BJ (cell line): ENCODE data around the gene OR51B4. TPM values are rescaled to one million over a fixed set of nuclear protein-coding genes. Genes with fewer than 3 reads are reported as not detected.
"Not testable (repeated sequence)": the region's sequence is repeated elsewhere in the genome, so short reads cannot be mapped to it uniquely, and the experiment has no call there.

ENCODE experiments used
- CTCF ChIA-PET: fragments of 350-600 bp; formaldehyde crosslinking; extraction: SDS; loops from one replicate; lab custom pipeline; 2021; ENCODE audit warnings: antibody characterized with exemption, inconsistent platforms; lab: Yijun Ruan, JAX
- POLR2A ChIA-PET: fragments of 300-600 bp; sonication (Branson Sonifier 250); formaldehyde crosslinking; extraction: SDS; loops from one replicate; lab custom pipeline; 2021; ENCODE audit warnings: antibody characterized with exemption; lab: Charles Lee
- DNase-seq: peaks from one replicate; pipeline ENCODE4 v3.0.0-alpha.2; 2011; ENCODE audit warnings: low read depth
- H3K27me3 ChIP-seq: 2 replicates; pipeline ENCODE4 v1.6.0; 2011; ENCODE audit warnings: low read length; ENCODE audit not compliant: control insufficient read depth, insufficient read depth
- H3K36me3 ChIP-seq: 2 replicates; pipeline ENCODE4 v1.5.1; 2011; ENCODE audit warnings: low read length; ENCODE audit not compliant: control insufficient read depth, insufficient read depth
- H3K4me3 ChIP-seq: 2 replicates; pipeline ENCODE4 v1.5.1; 2011; ENCODE audit warnings: low read depth, mild to moderate bottlenecking, control low read depth, low read length
- CTCF ChIP-seq: IDR thresholded peaks from 2 replicates; pipeline ENCODE4 v1.5.1; 2011; ENCODE audit warnings: low read depth, mild to moderate bottlenecking, control low read depth, inconsistent platforms, low read length, moderate library complexity; ENCODE audit not compliant: insufficient read depth
- polyA plus RNA-seq: library from polyadenylated mRNA; depleted of rRNA; stranded (reverse); fragments of >200 nt; gene quantifications from 2 replicates; pipeline ENCODE4 v1.2.3, GENCODE V29; 2011

The OR51B4 gene
- polyA plus RNA-seq, 1 experiment, result not detected

- ChIA-PET CTCF (interaction anchor here (1.0 to 2.2 kb wide), 4 partner anchors 13 to 62 kb away, joined by 3 to 5 read pairs (median 3); no protein-coding TSS in a partner anchor), POLR2A (no interaction called here)
- H3K27me3 ChIP-seq, result no peaks in the 10 kb centered on the region
- no peak overlapping the region for H3K4me3 ChIP-seq
- no peaks in the 10 kb centered on the region for H3K36me3 ChIP-seq
- DNase-seq, result no peak
- TF ChIP-seq CTCF, result no peak
Observed at GRCh38 chr11:5304046-5304445, 2.3 kb upstream of the OR51B4 start.

- POLR2A ChIA-PET, result no interaction called here
- CTCF ChIA-PET, result interaction anchor here (1.0 to 2.2 kb wide), 4 partner anchors 13 to 62 kb away, joined by 3 to 5 read pairs (median 3); no protein-coding TSS in a partner anchor
- no peak for TF ChIP-seq CTCF
- DNase-seq, result no peak
- no peaks in the 10 kb centered on the region for H3K36me3 ChIP-seq
- H3K4me3 ChIP-seq, result no peak overlapping the region
- H3K27me3 ChIP-seq, result no peaks in the 10 kb centered on the region
Observed at GRCh38 chr11:5303626-5304025, 1.9 kb upstream of the OR51B4 start.

DNA sequence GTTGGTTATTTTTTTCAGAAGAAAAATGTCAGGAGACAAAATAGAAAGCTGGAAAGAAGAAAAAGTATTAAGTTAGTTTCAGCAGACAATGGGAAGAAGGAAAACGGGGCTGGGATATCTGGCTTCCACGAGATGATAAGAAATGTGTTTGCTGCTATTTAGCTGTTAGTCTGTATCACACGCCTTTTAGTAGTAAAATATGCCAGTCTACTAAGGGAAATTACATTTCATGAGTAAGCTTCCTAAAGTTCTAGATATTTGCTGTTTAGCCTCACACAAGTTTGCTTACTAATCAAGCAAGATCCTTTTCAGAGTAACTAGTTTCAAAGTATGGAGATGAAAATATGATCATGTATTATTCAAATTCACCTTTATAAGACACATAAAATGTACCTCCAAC is 1.5 kb downstream of the OR51B4 start:
- no peaks in the 10 kb centered on the region for H3K27me3 ChIP-seq
- CTCF ChIA-PET, result interaction anchor here (1.6 kb wide), 1 partner anchor 9 kb away, joined by 8 read pairs; no protein-coding TSS in a partner anchor
- DNase-seq, result no peak
- no peak for TF ChIP-seq CTCF
- H3K4me3 ChIP-seq, result no peak overlapping the region
- no peaks in the 10 kb centered on the region for H3K36me3 ChIP-seq
- POLR2A ChIA-PET, result no interaction called here

DNA sequence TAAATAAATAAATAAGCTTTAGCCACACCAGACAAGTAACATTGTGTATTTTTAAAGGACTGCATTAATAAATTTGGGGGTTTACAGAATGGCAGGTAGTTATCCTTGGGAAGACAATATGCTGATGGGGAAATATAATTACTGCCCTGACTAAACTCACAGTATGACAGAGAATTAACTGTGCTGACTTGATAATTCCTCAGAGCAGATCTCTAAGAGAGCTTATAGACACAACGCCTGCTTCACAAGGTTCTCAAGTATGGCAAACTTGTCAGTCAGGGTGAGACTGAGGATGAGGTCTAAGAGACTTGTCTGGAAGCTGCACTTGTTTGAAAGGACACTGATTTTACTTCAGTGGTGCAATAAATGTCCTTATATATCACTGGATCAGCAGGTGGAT is 3.3 kb downstream of the OR51B4 start:
- TF ChIP-seq CTCF, result no peak
- no peak overlapping the region for H3K4me3 ChIP-seq
- no peaks in the 10 kb centered on the region for H3K27me3 ChIP-seq
- no peak for DNase-seq
- POLR2A ChIA-PET, result no interaction called here
- H3K36me3 ChIP-seq, result no peaks in the 10 kb centered on the region
- CTCF ChIA-PET, result interaction anchor here (1.2 to 1.7 kb wide), 2 partner anchors 19 to 33 kb away, joined by 3 to 4 read pairs; no protein-coding TSS in a partner anchor

- CTCF ChIA-PET, result interaction anchor here (0.8 to 1.7 kb wide), 3 partner anchors 17 to 34 kb away, joined by 3 to 4 read pairs (median 3); no protein-coding TSS in a partner anchor
Observed at GRCh38 chr11:5297721-5298323, 3.9 kb downstream of the OR51B4 start.

GRCh38 chr11:5294342-5294995 is 7.3 kb downstream of the OR51B4 start:
- H3K4me3 ChIP-seq, H3K27me3 ChIP-seq, DNase-seq, CTCF ChIA-PET, H3K36me3 ChIP-seq, POLR2A ChIA-PET: not testable (repeated sequence)

More at GRCh38 chr11:5297721-5298323, 3.9 kb downstream of the OR51B4 start:
- POLR2A ChIA-PET, result no interaction called here
- H3K4me3 ChIP-seq, result no peak overlapping the region
- no peaks in the 10 kb centered on the region for H3K27me3 ChIP-seq
- no peak for TF ChIP-seq CTCF
- no peak for DNase-seq
- no peaks in the 10 kb centered on the region for H3K36me3 ChIP-seq
